B cell (primary cell): ENCODE measurements around the gene PIGB. TPM values are rescaled to one million over a fixed set of nuclear protein-coding genes. Genes with fewer than 3 reads are reported as not detected.

Experiments used
- ATAC-seq: fragments of 200-7000 bp; cut with Tn5 transposase; one replicate; pipeline ENCODE4 v1.10.0; 2021; ENCODE audit warnings: low read depth, mild to moderate bottlenecking, moderate number of reproducible peaks, moderate library complexity
- CTCF ChIA-PET: fragments of 350-600 bp; sonication (Branson Sonifier 250); formaldehyde crosslinking; loops from one replicate; lab custom pipeline; 2021; ENCODE audit warnings: antibody characterized with exemption, inconsistent platforms; lab: Charles Lee
- POLR2A ChIA-PET: fragments of 350-600 bp; sonication (Branson Sonifier 250); formaldehyde crosslinking; loops from one replicate; lab custom pipeline; 2021; ENCODE audit warnings: antibody characterized with exemption; lab: Charles Lee
- DNase-seq: peaks from one replicate; pipeline ENCODE4 v3.0.0; 2013
- H2AFZ ChIP-seq: 2 replicates; pipeline ENCODE4 v1.6.1; 2012; ENCODE audit warnings: mild to moderate bottlenecking, low read depth, low read length; ENCODE audit not compliant: insufficient read depth, poor library complexity, severe bottlenecking
- H3K27ac ChIP-seq, 2 donors: 1 replicate in 1 of 2; 2 replicates in 1 of 2; pipeline ENCODE4 v1.5.1; 2012 to 2013; ENCODE audit warnings: low read length in 2 of 2, mild to moderate bottlenecking in 2 of 2, moderate library complexity in 1 of 2
- H3K27me3 ChIP-seq, 4 experiments: fragments of 200-600 bp in 1 of 4; sonication (generic) in 1 of 4; replicated peaks in 1 of 4; 1 replicate in 2 of 4; 2 replicates in 2 of 4; pipeline versions ENCODE4 v1.6.1 to v1.7.0; 2013 to 2016; ENCODE audit warnings: low read length in 3 of 4, mild to moderate bottlenecking in 2 of 4, mixed read lengths in 1 of 4, moderate library complexity in 1 of 4; ENCODE audit not compliant: insufficient read depth in 4 of 4, control insufficient read depth in 3 of 4; ENCODE audit errors: control extremely low read depth in 1 of 4
- H3K36me3 ChIP-seq, 2 experiments: replicated peaks in 1 of 2; 1 replicate in 1 of 2; 2 replicates in 1 of 2; pipeline versions ENCODE4 v1.6.1 to v1.7.1; 2013; ENCODE audit warnings: low read length in 1 of 2; ENCODE audit not compliant: insufficient read depth in 2 of 2, control insufficient read depth in 1 of 2; ENCODE audit errors: control extremely low read depth in 1 of 2, extremely low read depth in 1 of 2
- H3K4me1 ChIP-seq, 2 donors: fragments of 200-600 bp in 1 of 2; sonication (generic) in 1 of 2; 1 replicate in 1 of 2; 2 replicates in 1 of 2; pipeline versions ENCODE4 v1.5.1 to v1.6.1; 2013 to 2017; ENCODE audit warnings: low read length in 2 of 2; ENCODE audit not compliant: control insufficient read depth in 2 of 2, insufficient read depth in 2 of 2
- H3K4me2 ChIP-seq: replicated peaks from 2 replicates; pipeline ENCODE3; 2012; ENCODE audit warnings: mild to moderate bottlenecking, low read depth, low read length; ENCODE audit not compliant: poor library complexity, severe bottlenecking
- H3K4me3 ChIP-seq, 5 experiments: fragments of 200-600 bp in 1 of 5; sonication (generic) in 1 of 5; 1 replicate in 3 of 5; 2 replicates in 2 of 5; pipeline versions ENCODE4 v1.5.1 to v1.7.0; 2011 to 2016; ENCODE audit warnings: low read length in 4 of 5, mild to moderate bottlenecking in 4 of 5, low read depth in 2 of 5, control low read depth in 1 of 5, moderate library complexity in 1 of 5; ENCODE audit not compliant: insufficient read depth in 1 of 5; ENCODE audit errors: control extremely low read depth in 1 of 5, extremely low read depth in 1 of 5
- H3K79me2 ChIP-seq: fragments of 200-600 bp; sonication (generic); one replicate; pipeline ENCODE4 v1.6.0; 2016; ENCODE audit warnings: low read length; ENCODE audit not compliant: control insufficient read depth, insufficient read depth
- H3K9ac ChIP-seq: fragments of 200-600 bp; sonication (generic); 2 replicates; pipeline ENCODE4 v1.6.1; 2017; ENCODE audit warnings: mild to moderate bottlenecking, low read length, moderate library complexity
- H3K9me3 ChIP-seq, 3 donors: one replicate each; pipeline versions ENCODE4 v1.6.1 to v1.7.1; 2013; ENCODE audit warnings: low read length in 2 of 3; ENCODE audit not compliant: control insufficient read depth in 2 of 3, insufficient read depth in 1 of 3; ENCODE audit errors: control extremely low read depth in 1 of 3
- H4K20me1 ChIP-seq: 2 replicates; pipeline ENCODE4 v1.6.0; 2012; ENCODE audit warnings: mild to moderate bottlenecking, low read length; ENCODE audit not compliant: insufficient read depth, control insufficient read depth, poor library complexity, severe bottlenecking
- H3K27ac Mint-ChIP-seq: one replicate; pipeline ENCODE4 v1.8.0; 2021; ENCODE audit warnings: mixed read lengths
- H3K27me3 Mint-ChIP-seq: one replicate; pipeline ENCODE4 v1.8.0; 2021; ENCODE audit warnings: mixed read lengths
- H3K4me1 Mint-ChIP-seq: one replicate; pipeline ENCODE4 v1.8.0; 2021; ENCODE audit warnings: mixed read lengths
- H3K4me3 Mint-ChIP-seq: one replicate; pipeline ENCODE4 v1.8.0; 2021; ENCODE audit warnings: mixed read lengths
- H3K9me3 Mint-ChIP-seq: one replicate; pipeline ENCODE4 v1.8.0; 2022; ENCODE audit warnings: mixed read lengths; ENCODE audit not compliant: insufficient read depth
- EZH2 ChIP-seq: IDR thresholded peaks from 2 replicates; pipeline ENCODE4 v1.6.1; 2012; ENCODE audit warnings: borderline replicate concordance, low read depth, mild to moderate bottlenecking, moderate library complexity, low read length; ENCODE audit not compliant: insufficient read depth, poor library complexity, severe bottlenecking
- whole genome bisulfite sequencing: methylation state at CpG from one replicate; pipeline ENCODE4 v1.1.5; 2013; ENCODE audit warnings: missing lambda C conversion rate; ENCODE audit not compliant: insufficient coverage; 5-methylcytosine and 5-hydroxymethylcytosine counted together
- intact Hi-C: fragments of 100-400 bp; cut with micrococcal nuclease; formaldehyde crosslinking; loops from one replicate; pipeline ENCODE4 v1.10.0; 2022
- polyA plus RNA-seq: library from polyadenylated mRNA; depleted of rRNA; stranded (reverse); fragments of >200 nt; gene quantifications from 2 replicates; pipeline ENCODE4 v1.2.3, GENCODE V29; 2012
- total RNA-seq, 2 donors: library from RNA; stranded (reverse); fragments of 120-200 nt in 1 of 2; gene quantifications; 1 replicate in 1 of 2; 2 replicates in 1 of 2; pipeline versions ENCODE4 v1.2.3 to v1.2.4, GENCODE V29; 2013 to 2022
- TF ChIP-seq, protein P1 (sequence below): fragments of 200-600 bp; IDR thresholded peaks from one replicate; pipeline ENCODE4 v1.8.0; 2022; ENCODE audit warnings: antibody characterized with exemption, mild to moderate bottlenecking

The PIGB gene
- total and polyA plus RNA-seq, 2 donors (not counting 1 experiment from before 2014, with no cell fraction given): 21.1 to 41.7 TPM

DNA sequence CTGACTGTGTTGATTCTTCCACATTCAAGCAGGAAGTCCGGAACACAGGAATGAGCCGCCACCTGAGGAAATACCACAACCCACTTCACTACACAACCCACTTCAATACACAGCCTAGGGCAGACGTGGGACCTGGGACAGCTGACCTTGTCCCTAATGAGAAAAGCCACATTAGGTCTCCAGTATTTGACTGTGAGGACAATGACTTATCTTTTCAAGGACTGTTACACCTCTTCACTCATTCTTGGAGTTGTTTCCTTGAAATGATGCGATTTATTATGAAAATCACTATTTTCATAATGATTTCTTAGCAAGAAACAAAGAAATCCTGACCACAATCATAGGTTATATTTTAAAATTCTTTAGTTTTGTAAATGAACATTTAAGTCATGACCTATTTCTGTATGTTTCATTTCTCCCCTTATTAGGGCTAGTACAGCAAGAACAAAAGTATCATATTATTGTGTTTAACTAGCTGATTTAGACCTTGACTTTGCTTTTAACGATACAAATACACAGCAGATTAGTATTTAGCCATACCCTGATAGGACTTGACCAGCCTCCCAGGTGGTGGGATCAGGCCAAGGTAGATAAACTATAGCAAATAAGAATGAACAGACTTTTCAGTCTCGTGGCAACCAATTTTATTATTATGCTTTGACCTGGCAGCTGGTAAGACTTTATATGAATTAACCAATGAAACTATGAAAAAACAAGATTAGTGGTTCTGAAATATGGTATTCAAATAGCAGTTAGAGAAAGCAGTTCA is 35.5 kb upstream of the PIGB start:
- intact Hi-C loops: no loop called here
- WGBS: 70% methylated on average over 2 of the region's 6 CpGs

DNA sequence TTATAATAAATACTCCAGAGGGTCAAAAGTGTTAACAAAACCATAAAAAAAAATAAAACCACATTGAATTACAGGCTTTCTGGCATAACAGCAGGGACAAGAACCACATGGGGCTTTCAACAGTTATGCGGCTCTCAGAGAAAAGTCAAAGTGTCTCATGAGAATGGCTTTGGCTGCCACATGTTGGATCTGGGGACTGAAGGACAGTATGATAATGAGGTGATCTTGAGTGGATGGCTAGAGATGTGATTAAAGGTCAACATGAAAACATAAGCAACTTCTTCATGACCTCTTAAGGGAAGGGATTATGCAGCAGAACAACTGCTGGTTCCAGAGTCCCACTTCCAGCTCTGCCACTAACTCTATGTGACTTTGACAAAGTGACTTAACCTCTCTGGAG is 34.6 kb upstream of the PIGB start:
- Mint-ChIP-seq H3K9me3 (no peaks in the 10 kb centered on the region), H3K27me3 (no peaks in the 10 kb centered on the region), H3K27ac (no peak overlapping the region), H3K4me3 (no peak overlapping the region), H3K4me1 (peaks cover 58% of the 10 kb centered on the region)
- H3K9me3 ChIP-seq: no peaks in the 10 kb centered on the region
- DNase-seq (no peak), ATAC-seq (no peak)
- peaks cover 23 to 30% of the 10 kb centered on the region in 2 donors for H3K4me1 ChIP-seq
- ChIA-PET CTCF (interaction anchor here (4.9 kb wide), 1 partner anchor 66 kb away, joined by 23 read pairs; no protein-coding TSS in a partner anchor), POLR2A (no interaction called here)
- H3K27me3 ChIP-seq: no peaks in the 10 kb centered on the region
- WGBS: no CpG with 5 or more reads among the region's 1 CpG
- H4K20me1 ChIP-seq: no peaks in the 10 kb centered on the region
- no peak overlapping the region for H3K4me2 ChIP-seq
- H3K27ac ChIP-seq: peak overlapping the region in 1 of 2 donors; percentile 21
- H3K4me3 ChIP-seq: no peak overlapping the region
- intact Hi-C loops: no loop called here
- no peaks in the 10 kb centered on the region for H3K36me3 ChIP-seq
- no peak overlapping the region for H2AFZ ChIP-seq
- no peak overlapping the region for H3K9ac ChIP-seq
- TF ChIP-seq EZH2: no peak
- TF ChIP-seq, protein P1, sequence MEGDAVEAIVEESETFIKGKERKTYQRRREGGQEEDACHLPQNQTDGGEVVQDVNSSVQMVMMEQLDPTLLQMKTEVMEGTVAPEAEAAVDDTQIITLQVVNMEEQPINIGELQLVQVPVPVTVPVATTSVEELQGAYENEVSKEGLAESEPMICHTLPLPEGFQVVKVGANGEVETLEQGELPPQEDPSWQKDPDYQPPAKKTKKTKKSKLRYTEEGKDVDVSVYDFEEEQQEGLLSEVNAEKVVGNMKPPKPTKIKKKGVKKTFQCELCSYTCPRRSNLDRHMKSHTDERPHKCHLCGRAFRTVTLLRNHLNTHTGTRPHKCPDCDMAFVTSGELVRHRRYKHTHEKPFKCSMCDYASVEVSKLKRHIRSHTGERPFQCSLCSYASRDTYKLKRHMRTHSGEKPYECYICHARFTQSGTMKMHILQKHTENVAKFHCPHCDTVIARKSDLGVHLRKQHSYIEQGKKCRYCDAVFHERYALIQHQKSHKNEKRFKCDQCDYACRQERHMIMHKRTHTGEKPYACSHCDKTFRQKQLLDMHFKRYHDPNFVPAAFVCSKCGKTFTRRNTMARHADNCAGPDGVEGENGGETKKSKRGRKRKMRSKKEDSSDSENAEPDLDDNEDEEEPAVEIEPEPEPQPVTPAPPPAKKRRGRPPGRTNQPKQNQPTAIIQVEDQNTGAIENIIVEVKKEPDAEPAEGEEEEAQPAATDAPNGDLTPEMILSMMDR: no peak
- peaks cover 51% of the 10 kb centered on the region for H3K79me2 ChIP-seq

More for the DNA sequence above, 35.5 kb upstream of the PIGB start:
- TF ChIP-seq, protein P1: no peak
- no peak for TF ChIP-seq EZH2
- Histone ChIP-seq H3K9me3 (no peaks in the 10 kb centered on the region), H3K4me3 (no peak overlapping the region), H4K20me1 (no peaks in the 10 kb centered on the region), H3K27ac (no peak overlapping the region), H2AFZ (no peak overlapping the region), H3K4me1 (peaks cover 24 to 27% of the 10 kb centered on the region in 2 donors), H3K79me2 (peaks cover 43% of the 10 kb centered on the region), H3K4me2 (no peak overlapping the region), H3K9ac (no peak overlapping the region), H3K27me3 (no peaks in the 10 kb centered on the region), H3K36me3 (no peaks in the 10 kb centered on the region)
- no peak overlapping the region for H3K4me3 Mint-ChIP-seq
- H3K4me1 Mint-ChIP-seq: peaks cover 61% of the 10 kb centered on the region
- ChIA-PET POLR2A (no interaction called here), CTCF (no interaction called here)
- H3K9me3 Mint-ChIP-seq: no peaks in the 10 kb centered on the region
- ATAC-seq (no peak), DNase-seq (no peak)
- H3K27ac Mint-ChIP-seq: no peak overlapping the region
- no peaks in the 10 kb centered on the region for H3K27me3 Mint-ChIP-seq
